Osteoblast (primary cell): Measurements from ENCODE around the gene RAD51B. TPM values are rescaled to one million over a fixed set of nuclear protein-coding genes. Genes with fewer than 3 reads are reported as not detected.

Experiments used
- DNase-seq: peaks from one replicate; pipeline ENCODE4 v3.0.0; 2011; ENCODE audit warnings: low spot score, mixed read lengths; ENCODE audit not compliant: insufficient read length; ENCODE audit errors: missing footprints
- H2AFZ ChIP-seq: 2 replicates; pipeline ENCODE4 v1.6.0; 2011; ENCODE audit warnings: mild to moderate bottlenecking, low read length
- H3K27ac ChIP-seq: 2 replicates; pipeline ENCODE4 v1.5.1; 2011; ENCODE audit warnings: mild to moderate bottlenecking, low read depth, low read length, moderate library complexity
- H3K27me3 ChIP-seq: 2 replicates; pipeline ENCODE4 v1.6.0; 2012; ENCODE audit warnings: mild to moderate bottlenecking, control low read depth, inconsistent platforms, low read length, moderate library complexity; ENCODE audit not compliant: insufficient read depth
- H3K36me3 ChIP-seq: 2 replicates; pipeline ENCODE4 v1.5.1; 2011; ENCODE audit warnings: mild to moderate bottlenecking, low read length, control low read depth, moderate library complexity; ENCODE audit not compliant: insufficient read depth
- H3K4me1 ChIP-seq: 2 replicates; pipeline ENCODE4 v1.5.1; 2011; ENCODE audit warnings: mild to moderate bottlenecking, low read length, control low read depth, moderate library complexity; ENCODE audit not compliant: insufficient read depth
- H3K4me2 ChIP-seq: 2 replicates; pipeline ENCODE4 v1.6.0; 2011; ENCODE audit warnings: mild to moderate bottlenecking, low read length; ENCODE audit not compliant: insufficient read depth
- H3K4me3 ChIP-seq: fragments of 200-600 bp; sonication (generic); 3 replicates; pipeline ENCODE4 v1.5.1; 2012; ENCODE audit warnings: mild to moderate bottlenecking, low read length, inconsistent platforms; ENCODE audit not compliant: insufficient read depth
- H3K79me2 ChIP-seq: 2 replicates; pipeline ENCODE4 v1.6.0; 2012; ENCODE audit warnings: mild to moderate bottlenecking, low read length, control low read depth, inconsistent platforms; ENCODE audit not compliant: insufficient read depth
- H3K9me3 ChIP-seq: 2 replicates; pipeline ENCODE4 v1.5.1; 2011; ENCODE audit warnings: low read depth, low read length, control low read depth
- H4K20me1 ChIP-seq: 2 replicates; pipeline ENCODE4 v1.6.0; 2012; ENCODE audit warnings: mild to moderate bottlenecking, low read length, control low read depth; ENCODE audit not compliant: insufficient read depth
- total RNA-seq: library from RNA; depleted of rRNA; stranded (reverse); fragments of >200 nt; gene quantifications from 2 replicates; pipeline ENCODE4 v1.2.3, GENCODE V29; 2012
- TF ChIP-seq, protein P1 (sequence below): IDR thresholded peaks from 2 replicates; pipeline ENCODE4 v1.5.1; 2011; ENCODE audit warnings: mild to moderate bottlenecking, low read depth, low read length, moderate library complexity; ENCODE audit errors: extremely low read depth

RAD51B gene
- total RNA-seq, 1 donor, result 13.8 TPM

- H3K79me2 ChIP-seq, result no peaks in the 10 kb centered on the region
- H3K4me3 ChIP-seq, result no peak overlapping the region
- no peaks in the 10 kb centered on the region for H4K20me1 ChIP-seq
- no peaks in the 10 kb centered on the region for H3K27me3 ChIP-seq
- no peak overlapping the region for H3K4me2 ChIP-seq
- no peak overlapping the region for H3K27ac ChIP-seq
- H2AFZ ChIP-seq, result no peak overlapping the region
- TF ChIP-seq, protein P1, sequence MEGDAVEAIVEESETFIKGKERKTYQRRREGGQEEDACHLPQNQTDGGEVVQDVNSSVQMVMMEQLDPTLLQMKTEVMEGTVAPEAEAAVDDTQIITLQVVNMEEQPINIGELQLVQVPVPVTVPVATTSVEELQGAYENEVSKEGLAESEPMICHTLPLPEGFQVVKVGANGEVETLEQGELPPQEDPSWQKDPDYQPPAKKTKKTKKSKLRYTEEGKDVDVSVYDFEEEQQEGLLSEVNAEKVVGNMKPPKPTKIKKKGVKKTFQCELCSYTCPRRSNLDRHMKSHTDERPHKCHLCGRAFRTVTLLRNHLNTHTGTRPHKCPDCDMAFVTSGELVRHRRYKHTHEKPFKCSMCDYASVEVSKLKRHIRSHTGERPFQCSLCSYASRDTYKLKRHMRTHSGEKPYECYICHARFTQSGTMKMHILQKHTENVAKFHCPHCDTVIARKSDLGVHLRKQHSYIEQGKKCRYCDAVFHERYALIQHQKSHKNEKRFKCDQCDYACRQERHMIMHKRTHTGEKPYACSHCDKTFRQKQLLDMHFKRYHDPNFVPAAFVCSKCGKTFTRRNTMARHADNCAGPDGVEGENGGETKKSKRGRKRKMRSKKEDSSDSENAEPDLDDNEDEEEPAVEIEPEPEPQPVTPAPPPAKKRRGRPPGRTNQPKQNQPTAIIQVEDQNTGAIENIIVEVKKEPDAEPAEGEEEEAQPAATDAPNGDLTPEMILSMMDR, result no peak
- peaks cover 15% of the 10 kb centered on the region for H3K4me1 ChIP-seq
- H3K9me3 ChIP-seq, result no peaks in the 10 kb centered on the region
- no peak for DNase-seq
- H3K36me3 ChIP-seq, result no peaks in the 10 kb centered on the region
These were observed 659.7 kb downstream of the RAD51B start for GRCh38 chr14:68479247-68479646.

- H3K79me2 ChIP-seq, result no peaks in the 10 kb centered on the region
- H3K4me3 ChIP-seq, result no peak overlapping the region
- no peak overlapping the region for H2AFZ ChIP-seq
- DNase-seq, result no peak
- H3K27me3 ChIP-seq, result no peaks in the 10 kb centered on the region
- no peak overlapping the region for H3K4me2 ChIP-seq
- H4K20me1 ChIP-seq, result no peaks in the 10 kb centered on the region
- no peak overlapping the region for H3K27ac ChIP-seq
- no peaks in the 10 kb centered on the region for H3K36me3 ChIP-seq
- H3K4me1 ChIP-seq, result peaks cover 8% of the 10 kb centered on the region
- TF ChIP-seq, protein P1, result no peak
- H3K9me3 ChIP-seq, result no peaks in the 10 kb centered on the region
These were observed 662.4 kb downstream of the RAD51B start for GRCh38 chr14:68482018-68482417.

- TF ChIP-seq, protein P1, result no peak
- Histone ChIP-seq H3K79me2 (no peaks in the 10 kb centered on the region), H4K20me1 (no peaks in the 10 kb centered on the region), H3K4me2 (no peak overlapping the region), H2AFZ (no peak overlapping the region), H3K36me3 (no peaks in the 10 kb centered on the region), H3K9me3 (no peaks in the 10 kb centered on the region), H3K4me3 (no peak overlapping the region), H3K4me1 (peaks cover 10% of the 10 kb centered on the region), H3K27ac (no peak overlapping the region), H3K27me3 (no peaks in the 10 kb centered on the region)
- DNase-seq, result no peak
These were observed 663.3 kb downstream of the RAD51B start for GRCh38 chr14:68482772-68483395.

- Histone ChIP-seq H3K4me3 (no peak overlapping the region), H2AFZ (no peak overlapping the region), H3K27me3 (no peaks in the 10 kb centered on the region), H3K4me2 (no peak overlapping the region), H3K36me3 (no peaks in the 10 kb centered on the region), H3K27ac (no peak overlapping the region), H4K20me1 (no peaks in the 10 kb centered on the region), H3K9me3 (no peaks in the 10 kb centered on the region), H3K4me1 (peaks cover 18% of the 10 kb centered on the region), H3K79me2 (no peaks in the 10 kb centered on the region)
- DNase-seq, result no peak
- TF ChIP-seq, protein P1, result no peak
These were observed 666.6 kb downstream of the RAD51B start for GRCh38 chr14:68486033-68486732.
